HG03039 (cell line): ENCODE results near the gene CARS1.
A peak's percentile ranks its signal among the peaks of the same experiment; 100 is the strongest.
"Not testable (repeated sequence)": the region's sequence is repeated elsewhere in the genome, so short reads cannot be mapped to it uniquely, and the experiment has no call there.

Experiments used
- ATAC-seq: cut with Tn5 transposase; IDR thresholded peaks from one replicate; pipeline ENCODE4 v1.9.1; 2021; ENCODE audit warnings: mild to moderate bottlenecking, moderate library complexity; ENCODE audit not compliant: unreplicated experiment

Gene CARS1

GRCh38 chr11:3063876-3064275, 6.7 kb upstream of the CARS1 start:
- ATAC-seq = not testable (repeated sequence)

DNA sequence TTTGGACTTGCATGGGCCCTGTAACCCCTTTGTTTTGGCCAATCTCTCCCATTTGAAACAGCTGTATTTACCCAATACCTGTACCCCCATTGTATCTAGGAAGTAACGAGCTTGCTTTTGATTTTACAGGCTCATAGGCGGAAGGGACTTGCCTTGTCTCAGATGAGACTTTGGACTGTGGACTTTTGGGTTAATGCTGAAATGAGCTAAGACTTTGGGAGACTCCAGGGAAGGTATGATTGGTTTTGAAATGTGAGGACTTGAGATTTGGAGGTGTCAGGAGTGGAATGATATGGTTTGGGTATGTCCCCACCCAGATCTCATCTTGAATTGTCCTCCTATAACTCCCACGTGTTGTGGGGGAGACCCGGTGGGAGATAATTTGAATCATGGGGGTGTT, 6.2 kb upstream of the CARS1 start:
- ATAC-seq = not testable (repeated sequence)

DNA sequence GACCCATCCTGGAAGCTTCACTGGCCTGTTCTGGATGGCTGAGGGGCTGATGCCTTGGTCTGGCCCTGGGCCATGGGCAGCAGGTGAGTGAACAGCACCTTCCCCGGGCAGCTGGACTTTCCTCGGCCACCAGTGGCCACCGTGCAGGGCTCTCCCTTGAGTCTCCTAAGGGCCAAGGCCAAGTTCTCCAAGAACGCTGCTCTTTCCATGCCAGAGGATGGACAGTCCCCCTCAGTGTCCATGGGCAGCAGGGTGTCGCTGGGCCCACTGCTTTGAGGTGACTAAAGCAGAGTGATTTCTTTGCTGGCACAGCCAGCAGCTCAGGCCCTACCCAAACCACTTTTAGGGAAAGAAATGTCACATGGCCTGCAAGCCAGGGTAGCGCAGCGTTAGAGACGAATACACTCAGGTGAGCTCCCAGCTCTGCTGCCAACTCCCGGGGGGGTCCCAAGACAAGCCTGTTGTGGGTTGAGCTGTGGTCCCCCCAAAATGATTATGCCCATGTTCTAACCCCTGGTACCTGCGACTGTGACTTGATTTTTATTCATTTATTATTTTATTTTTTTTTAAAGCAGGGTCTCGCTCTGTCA, 3.3 kb upstream of the CARS1 start:
- ATAC-seq = no peak

DNA sequence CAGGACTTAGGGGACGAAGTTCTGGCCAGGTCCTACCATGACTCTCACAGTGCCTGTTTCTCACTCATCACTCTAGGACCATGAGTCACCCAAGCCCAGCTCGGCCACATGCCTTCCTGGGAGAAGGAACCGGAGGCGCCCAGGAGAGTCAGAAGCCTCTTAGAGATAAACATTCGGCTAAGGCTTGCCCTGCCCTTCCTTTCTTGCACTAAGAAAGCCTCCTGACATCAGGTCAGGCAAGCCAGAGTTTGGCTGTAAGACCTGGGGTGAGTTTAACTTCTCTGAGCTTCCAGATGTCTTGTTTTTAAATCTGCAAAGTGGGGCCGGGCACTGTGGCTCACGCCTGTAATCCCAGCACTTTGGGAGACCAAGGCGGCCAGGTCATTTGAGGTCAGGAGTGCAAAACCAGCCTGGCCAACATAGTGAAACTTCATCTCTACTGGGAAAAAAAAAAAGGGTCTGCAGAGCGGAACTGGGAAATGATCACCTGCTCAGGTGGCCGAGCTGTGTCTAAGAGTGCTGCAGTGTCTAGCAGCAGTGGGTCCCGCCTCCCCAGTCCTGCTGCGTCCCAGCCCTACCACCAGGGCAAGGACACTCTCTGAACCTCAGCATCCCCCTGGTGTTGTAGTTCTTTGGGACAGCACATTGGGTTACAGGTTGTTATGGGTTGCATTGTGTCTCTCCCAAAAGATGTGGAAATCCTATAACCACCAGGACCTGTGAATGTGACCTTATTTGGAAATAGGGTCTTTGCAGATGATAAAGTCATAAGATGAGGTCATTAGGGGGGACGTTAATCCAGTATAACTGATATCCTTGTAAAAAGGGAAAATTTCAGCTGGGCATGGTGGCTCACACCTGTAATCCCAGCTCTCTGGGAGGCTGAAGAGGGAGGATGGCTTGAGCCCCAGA, 1.8 kb upstream of the CARS1 start:
- ATAC-seq = no peak

- ATAC-seq = no peak
Measured at GRCh38 chr11:3056296-3057068, 741 bp downstream of the CARS1 start.

DNA sequence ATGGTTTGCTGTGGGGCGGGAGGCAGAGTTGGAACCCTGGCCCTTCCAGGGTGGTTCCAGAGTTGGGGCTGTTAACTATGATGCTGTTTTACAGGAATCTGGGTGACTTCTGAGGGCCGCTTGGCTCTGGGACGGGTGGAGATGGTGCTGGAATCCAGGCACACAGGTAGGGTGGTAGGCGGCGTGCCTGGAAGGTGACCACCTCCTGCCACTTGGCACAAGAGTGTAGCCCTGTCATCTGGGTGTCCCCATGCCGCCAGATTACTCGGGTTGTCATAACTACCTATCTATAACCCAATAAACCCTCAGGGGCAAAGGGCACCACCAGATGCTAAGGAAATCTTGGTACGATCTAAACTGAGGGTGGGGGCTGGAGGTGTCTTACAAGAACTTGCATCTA, 1.3 kb downstream of the CARS1 start:
- ATAC-seq = no peak

DNA sequence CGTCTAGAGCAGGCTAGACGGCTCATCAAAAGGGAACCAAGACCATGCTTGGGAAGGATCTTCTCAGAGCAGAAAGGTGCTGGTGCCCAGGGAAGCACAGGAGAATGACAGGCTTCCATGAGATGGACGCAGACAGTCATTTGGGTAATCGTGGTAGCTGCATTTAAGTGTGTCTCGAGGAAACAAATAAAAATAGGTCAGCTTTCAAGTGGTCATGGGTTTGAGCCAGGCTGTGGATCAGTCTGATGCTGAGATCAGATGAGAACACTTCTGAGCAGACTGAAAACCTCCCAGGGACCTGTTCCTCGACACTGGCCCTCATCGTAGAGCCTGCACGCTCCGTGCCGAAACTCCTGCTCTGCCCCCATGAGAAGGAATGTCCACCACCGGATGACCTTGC, 4.7 kb downstream of the CARS1 start:
- ATAC-seq = no peak

GRCh38 chr11:3052109-3052479, 5.1 kb downstream of the CARS1 start:
- ATAC-seq = no peak

DNA sequence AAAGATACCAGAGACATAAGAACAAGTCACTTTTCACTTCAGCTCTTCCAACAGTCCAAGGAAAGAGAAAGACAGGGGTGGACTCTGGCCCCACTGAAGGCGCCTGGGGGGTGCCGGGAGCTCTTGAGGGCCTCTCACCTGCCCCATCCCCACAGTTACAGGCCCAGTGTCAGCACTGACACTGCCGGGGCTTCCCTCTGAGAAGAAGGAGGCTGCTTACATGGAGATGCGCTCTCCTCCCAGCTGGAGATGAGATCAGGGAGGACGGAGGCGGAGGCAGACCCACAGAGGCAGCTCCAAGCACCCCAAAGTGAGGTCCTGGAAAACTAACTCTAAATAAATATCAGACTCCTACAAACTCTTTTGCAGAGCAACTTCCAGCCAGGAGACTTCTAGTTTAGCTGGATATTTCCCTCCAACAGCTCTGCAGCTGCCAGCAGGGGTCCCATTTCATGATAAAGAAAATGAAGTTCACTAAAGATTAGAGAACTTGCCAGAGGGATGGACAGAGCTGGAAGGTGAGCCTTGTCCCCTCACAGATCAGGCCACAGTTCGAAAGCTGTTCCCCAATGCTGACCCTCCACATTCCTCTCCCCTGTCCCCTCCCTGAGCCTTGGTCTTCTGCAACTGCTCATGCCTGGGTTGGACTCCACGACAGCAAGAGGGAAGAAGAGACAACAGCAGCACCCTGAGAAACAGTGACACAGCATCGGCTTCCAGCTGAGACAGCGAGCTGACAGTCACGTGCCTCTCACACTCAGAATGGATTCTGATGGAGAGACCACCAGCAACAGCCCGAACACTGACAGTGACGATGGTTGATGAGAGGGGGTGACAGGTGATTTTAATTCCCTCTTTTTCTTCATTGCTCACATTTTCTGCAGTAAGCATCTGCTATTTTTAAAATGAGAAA, 5.8 kb downstream of the CARS1 start:
- ATAC-seq = no peak

- no peak for ATAC-seq
Measured at GRCh38 chr11:3050386-3051195, 6.6 kb downstream of the CARS1 start.

GRCh38 chr11:3049430-3050243, 7.6 kb downstream of the CARS1 start:
- peak; percentile 81 for ATAC-seq

DNA sequence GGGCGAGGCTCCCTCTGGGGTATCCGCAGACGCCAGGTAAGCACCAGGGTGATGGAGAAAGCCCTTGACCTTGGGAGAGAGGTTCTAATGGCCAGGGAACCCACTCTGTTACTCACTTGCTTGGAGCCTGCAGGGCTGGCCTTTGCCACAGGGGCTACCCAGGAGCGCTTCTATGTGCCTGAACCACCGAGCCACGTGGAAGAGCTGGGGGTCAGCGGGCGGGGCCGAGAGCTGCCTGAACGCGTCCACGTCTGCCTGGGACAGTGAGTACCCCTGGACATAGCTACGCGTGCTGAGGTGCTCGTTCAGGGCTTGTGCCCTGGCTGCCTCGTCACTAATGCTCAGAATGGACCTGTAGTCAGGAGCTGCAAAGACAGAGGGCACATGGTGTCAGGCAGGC, 9.6 kb downstream of the CARS1 start:
- ATAC-seq = no peak

DNA sequence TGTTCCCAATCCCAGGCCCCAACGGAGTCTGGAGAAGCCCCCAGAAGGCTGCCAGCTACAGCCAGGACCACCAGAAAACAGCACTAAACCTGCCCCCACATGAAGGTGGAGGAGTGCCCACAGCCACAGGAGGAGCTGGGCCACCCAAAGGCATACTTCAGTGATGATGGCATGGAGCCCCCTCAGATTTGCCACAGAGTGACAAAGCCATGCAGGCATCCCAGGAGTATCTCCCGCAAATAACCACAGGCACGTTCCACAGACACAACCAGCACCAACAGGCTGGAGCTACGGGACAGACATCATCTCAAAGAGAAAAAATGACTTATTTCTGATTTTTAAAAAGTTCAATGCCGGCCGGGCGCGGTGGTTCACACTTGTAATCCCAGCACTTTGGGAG, 10.6 kb downstream of the CARS1 start:
- ATAC-seq = no peak

DNA sequence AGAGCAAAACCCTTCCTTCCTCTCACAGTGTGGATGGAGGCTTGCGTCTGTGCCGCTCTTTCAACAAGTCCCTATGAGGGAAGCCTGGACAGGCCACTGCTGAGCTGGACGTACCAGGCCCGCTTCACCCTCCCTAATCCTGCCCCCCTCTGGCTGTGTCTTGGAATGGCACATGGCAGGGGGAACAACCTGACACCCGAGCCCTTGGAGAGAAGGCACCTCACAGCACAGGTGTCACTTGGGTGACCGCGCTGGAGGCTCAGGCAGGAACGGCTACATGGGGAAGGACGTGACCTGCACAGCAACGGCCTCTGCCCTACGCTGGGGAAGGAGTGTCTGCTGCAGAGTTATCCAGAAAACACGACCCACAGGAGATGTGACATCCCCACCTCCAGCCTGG, 11.0 kb downstream of the CARS1 start:
- ATAC-seq = no peak

- ATAC-seq = no peak
Measured at GRCh38 chr11:3044915-3045314, 12.3 kb downstream of the CARS1 start.

- no peak for ATAC-seq
Measured at GRCh38 chr11:3044004-3044403, 13.2 kb downstream of the CARS1 start.

- no peak for ATAC-seq
Measured at GRCh38 chr11:3043315-3043871, 13.8 kb downstream of the CARS1 start.

GRCh38 chr11:3042496-3043314, 14.5 kb downstream of the CARS1 start:
- ATAC-seq = no peak
